C4-2B (cell line): ENCODE results near the gene SMC6.

Experiments
- ZFX ChIP-seq: fragments of 450-650 bp; IDR thresholded peaks from 2 replicates; pipeline ENCODE4 v1.6.1; 2017
- TF ChIP-seq, protein P1 (sequence below): fragments of 450-650 bp; conservative IDR thresholded peaks from 2 replicates; pipeline ENCODE4 v1.5.1; 2017; ENCODE audit warnings: mild to moderate bottlenecking

DNA sequence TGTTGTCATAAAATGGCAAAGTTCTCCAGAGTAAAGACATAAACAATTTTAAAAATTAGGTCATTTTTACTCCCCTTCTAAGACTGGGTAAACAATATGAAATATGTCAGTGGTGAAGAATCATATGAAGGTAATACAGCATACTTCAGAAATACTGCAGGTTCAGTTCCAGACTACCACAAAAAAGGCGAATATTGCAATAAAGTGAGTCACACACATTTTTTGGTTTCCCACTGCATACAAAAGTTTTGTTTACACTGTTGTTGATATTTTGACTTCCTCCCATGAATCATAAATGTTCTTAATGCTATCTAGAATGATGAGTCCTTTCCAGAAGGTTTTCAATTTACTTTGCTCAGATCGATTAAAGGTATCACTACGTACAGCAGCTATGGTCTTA, 73.5 kb downstream of the SMC6 start:
- TF ChIP-seq, protein P1, sequence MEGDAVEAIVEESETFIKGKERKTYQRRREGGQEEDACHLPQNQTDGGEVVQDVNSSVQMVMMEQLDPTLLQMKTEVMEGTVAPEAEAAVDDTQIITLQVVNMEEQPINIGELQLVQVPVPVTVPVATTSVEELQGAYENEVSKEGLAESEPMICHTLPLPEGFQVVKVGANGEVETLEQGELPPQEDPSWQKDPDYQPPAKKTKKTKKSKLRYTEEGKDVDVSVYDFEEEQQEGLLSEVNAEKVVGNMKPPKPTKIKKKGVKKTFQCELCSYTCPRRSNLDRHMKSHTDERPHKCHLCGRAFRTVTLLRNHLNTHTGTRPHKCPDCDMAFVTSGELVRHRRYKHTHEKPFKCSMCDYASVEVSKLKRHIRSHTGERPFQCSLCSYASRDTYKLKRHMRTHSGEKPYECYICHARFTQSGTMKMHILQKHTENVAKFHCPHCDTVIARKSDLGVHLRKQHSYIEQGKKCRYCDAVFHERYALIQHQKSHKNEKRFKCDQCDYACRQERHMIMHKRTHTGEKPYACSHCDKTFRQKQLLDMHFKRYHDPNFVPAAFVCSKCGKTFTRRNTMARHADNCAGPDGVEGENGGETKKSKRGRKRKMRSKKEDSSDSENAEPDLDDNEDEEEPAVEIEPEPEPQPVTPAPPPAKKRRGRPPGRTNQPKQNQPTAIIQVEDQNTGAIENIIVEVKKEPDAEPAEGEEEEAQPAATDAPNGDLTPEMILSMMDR = no peak
- no peak for TF ChIP-seq ZFX
